KBM-7 (cell line): ENCODE data around the gene KIAA0825.

Source experiments
- DNase-seq: peaks from one replicate; pipeline ENCODE4 v3.0.0-alpha.2; 2015
- in situ Hi-C: fragments of 300-500 bp; cut with MboI; formaldehyde crosslinking; loops from 2 replicates; pipeline ENCODE4 v1.14.3; 2020; ENCODE audit warnings: low sequenced_read_pairs, low pct_unique_long_range_greater_than_20kb, mixed read lengths

The KIAA0825 gene

DNA sequence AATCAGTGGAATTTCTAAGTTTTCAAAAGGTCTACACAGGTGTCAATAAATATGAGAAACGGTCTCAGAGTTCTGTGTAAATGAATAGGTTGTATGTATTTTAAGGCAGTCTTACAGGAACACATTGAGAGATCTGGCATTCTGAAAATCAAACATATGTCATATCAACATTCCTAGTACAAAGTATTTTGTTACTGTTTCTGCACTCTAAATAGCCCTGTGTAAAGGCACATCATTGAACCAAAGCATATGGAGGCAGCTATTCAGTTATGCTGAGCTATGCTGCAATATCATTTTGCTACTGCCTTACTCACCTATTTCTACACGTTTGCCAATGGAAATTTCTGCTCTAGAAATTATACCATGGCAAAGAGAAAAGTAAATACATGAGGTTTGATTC lies 379.1 kb downstream of the KIAA0825 start:
- DNase-seq, result no peak
- in situ Hi-C loops, result no loop called here

DNA sequence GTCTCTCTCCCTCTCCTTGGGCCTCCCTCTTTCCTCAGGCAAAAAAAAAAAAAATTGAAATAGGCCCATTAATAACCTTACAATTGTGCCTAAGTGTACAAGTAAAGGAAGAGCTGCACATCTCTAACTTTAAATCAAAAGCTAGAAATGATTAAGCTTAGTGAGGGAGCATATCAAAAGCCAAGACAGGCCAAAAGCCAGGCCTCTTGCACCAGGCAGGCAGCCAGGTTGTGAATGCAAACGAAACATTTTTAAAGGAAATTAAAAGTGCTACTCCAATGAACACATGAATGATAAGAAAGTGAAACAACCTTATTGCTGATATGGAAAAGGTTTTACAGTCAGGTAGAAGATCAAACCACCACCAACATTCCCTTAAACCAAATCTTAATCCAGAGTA lies 383.4 kb downstream of the KIAA0825 start:
- no peak for DNase-seq
- in situ Hi-C loops, result no loop called here

GRCh38 chr5:94228791-94229190 lies 389.6 kb downstream of the KIAA0825 start:
- in situ Hi-C loops, result no loop called here
- DNase-seq, result no peak

DNA sequence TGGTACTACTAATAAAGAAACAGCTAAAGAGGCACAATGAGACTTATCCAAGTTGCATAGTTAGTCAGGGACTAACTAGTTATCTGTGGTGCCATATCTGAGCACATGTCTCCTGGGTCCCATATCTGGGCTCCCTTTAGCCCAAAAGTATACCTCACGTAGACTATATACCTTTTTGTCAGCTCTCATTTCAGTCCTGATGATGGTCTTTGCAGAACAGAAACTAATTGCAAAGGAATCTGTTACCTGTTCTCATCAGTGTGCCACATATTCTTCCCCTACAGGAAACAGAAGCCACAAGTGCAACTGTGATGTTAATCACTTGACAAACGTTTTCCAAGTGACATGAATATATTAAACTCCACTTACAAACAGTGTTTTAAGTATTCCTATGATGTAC lies 395.2 kb downstream of the KIAA0825 start:
- in situ Hi-C loops, result no loop called here
- no peak for DNase-seq

DNA sequence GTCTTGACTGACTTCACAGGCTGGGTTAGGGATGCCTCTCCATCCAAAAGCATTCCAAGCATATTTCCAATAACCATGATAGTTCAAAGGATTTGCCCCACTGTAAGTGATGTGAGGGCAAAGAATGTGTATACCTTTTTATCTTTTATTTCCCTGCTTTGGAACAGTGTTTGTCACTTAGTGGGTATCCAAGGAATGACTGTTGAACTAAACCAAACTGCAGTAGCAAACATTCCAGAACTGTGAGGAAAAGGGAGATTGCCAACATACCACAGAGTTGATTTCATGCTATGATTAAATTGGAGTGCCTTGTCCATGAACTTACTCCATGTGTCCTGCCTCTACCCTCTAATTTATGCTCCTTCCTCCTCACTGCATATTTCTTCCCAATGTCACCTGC lies 400.0 kb downstream of the KIAA0825 start:
- in situ Hi-C loops, result no loop called here
- no peak for DNase-seq

DNA sequence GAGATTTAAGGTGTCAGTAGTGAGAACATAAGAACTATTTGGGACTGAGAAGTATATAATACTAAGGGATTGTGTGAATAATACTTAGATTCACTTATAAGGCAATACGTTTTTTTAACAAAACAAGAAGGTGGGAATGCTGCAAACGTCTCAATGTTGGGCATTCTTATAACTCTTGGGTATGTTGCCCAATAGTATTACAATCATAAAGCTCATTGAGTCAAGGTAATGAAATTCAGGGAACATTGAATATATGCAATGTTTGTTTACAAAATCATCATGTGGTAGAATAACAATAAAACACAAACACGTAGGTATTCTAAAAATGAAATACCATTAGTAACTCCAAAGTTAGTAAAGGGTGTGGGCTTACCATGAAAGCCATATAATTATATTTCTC lies 400.7 kb downstream of the KIAA0825 start:
- DNase-seq, result no peak
- in situ Hi-C loops, result no loop called here

DNA sequence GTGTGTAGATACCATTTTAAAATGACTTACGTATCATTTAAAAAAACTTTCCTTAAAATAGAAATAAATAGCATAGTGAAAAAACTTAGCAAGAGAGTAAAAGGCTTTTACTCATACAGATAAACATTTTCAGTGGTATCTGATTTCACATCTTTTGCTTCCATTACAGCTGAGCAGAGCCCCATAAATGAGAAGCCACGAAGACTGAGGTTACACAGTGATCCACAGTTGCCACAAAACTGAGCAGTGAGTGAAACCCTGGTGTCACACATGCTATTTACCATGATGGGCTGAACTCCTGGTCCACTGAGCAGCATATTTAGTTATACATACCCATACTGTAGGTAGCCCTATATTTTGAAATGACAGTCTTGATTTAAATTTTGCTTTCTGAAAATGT lies 401.2 kb downstream of the KIAA0825 start:
- in situ Hi-C loops, result no loop called here
- no peak for DNase-seq

DNA sequence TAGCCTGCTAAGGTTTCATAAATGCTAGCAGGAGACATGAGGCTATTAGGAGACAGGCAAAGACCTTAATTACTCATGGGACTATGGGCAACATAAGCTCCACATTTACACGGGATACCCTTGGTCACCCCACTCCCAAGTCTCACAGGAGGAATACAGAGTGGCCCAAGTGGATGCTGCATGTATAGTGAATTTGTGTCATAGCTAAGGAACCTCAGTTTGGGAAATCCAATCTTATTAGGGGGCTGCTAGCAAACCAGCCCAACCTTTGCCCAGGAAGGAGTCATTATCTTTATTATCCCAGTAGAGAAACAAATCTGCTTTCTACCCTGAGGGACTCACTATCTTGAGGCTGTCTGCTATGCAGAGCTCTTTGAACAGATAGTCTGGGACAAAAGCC lies 405.9 kb downstream of the KIAA0825 start:
- no peak for DNase-seq
- in situ Hi-C loops, result no loop called here

- in situ Hi-C loops, result no loop called here
Observed at GRCh38 chr5:94209774-94210355, 408.5 kb downstream of the KIAA0825 start.

DNA sequence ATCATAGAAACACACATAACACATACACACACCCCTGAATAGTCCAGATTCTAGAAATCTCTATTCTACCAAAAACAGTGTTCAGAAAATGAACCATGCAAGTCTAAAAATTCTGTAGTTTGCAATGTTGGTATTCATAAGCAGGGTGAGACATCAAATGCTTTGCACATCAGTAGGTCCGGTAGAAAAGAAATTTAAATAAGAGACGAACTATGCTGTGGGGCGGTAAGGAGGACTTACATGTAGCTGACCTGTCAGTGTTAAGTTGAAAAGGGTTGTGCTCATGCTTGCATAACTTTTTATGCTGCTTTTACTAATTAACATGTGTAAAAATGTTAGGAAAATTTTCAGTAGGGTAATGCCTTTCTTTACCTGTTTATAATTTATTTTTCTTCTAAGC lies 409.1 kb downstream of the KIAA0825 start:
- in situ Hi-C loops, result no loop called here
- no peak for DNase-seq

More at GRCh38 chr5:94209774-94210355, 408.5 kb downstream of the KIAA0825 start:
- no peak for DNase-seq

- no peak for DNase-seq
- in situ Hi-C loops, result no loop called here
Observed at GRCh38 chr5:94199566-94199965, 418.8 kb downstream of the KIAA0825 start.

- in situ Hi-C loops, result no loop called here
- DNase-seq, result no peak
Observed at GRCh38 chr5:94197970-94198369, 420.4 kb downstream of the KIAA0825 start.

GRCh38 chr5:94196953-94197352 lies 421.5 kb downstream of the KIAA0825 start:
- DNase-seq, result no peak
- in situ Hi-C loops, result no loop called here

DNA sequence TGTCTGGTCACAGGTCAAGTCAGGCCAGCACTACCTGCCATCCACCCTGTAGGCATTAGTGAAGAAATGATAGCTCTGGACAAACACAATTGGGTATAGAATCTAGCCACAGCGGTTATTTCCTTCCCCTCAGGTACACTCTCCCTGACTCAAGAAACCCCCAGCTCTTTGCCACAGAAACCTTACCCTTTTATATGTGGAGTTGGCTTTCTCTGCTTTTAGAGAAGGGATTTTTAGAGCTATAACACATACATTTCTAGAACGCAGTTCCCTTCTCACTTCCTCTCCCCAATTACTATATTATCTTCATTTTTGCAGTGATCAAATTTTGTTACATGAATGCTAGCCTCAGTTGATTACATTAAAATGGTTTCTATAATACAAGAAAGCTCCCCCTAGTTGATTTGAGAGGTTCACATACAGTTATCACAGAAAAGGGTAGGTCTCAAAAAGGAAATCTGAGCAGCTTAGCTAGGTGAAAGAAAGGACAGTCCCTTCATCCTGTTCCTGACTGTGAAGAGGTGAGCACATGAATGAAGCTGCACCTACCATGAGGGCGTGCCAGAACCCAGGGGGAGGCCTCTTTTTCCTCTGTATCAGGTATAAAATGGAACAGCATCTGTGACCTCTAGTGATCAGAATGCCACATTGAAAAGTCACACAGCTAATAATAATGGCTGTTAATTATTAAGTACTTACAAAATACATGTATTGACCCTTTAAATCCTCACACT lies 425.6 kb downstream of the KIAA0825 start:
- in situ Hi-C loops, result no loop called here
- DNase-seq, result no peak

DNA sequence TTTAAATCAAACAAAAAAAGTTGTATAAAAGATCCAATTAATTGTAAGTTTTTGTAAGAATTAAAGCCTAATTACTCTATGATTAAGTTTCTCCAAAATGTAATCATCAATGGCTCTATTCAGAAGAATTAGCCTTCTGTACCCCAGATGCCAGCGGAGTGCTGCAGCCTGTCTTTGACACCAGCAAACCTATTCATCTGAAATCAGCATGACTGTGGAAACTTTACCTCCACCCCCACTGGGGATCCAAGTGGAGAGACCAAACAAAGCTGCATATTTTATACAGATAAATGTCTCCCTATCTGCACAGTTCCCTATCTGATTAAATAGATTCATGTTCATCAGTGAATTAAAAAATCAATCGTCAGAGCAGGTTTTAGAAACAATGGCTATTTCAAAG lies 426.8 kb downstream of the KIAA0825 start:
- in situ Hi-C loops, result no loop called here
- no peak for DNase-seq

DNA sequence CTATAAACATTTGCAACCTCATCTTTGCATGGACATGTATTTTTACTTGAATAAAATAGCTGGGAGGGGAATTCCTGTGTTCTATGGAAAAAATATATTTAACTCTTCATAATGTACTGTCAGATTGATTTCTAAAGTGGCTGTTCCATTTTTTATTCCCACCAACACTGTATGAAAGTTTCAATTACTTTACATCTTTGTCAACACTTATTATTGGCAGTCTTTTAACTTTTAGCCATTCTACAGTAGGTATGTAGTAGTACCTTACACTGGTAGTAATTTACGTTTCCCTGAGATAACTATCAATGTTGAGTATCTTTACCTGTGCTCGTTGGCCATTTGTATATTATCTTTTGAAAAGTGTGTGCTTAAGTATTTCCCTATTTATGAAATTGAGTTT lies 429.7 kb downstream of the KIAA0825 start:
- in situ Hi-C loops, result no loop called here
- DNase-seq, result no peak

- DNase-seq, result no peak
- in situ Hi-C loops, result no loop called here
Observed at GRCh38 chr5:94184870-94185269, 433.5 kb downstream of the KIAA0825 start.

GRCh38 chr5:94181895-94182294 lies 436.5 kb downstream of the KIAA0825 start:
- peak; percentile 22 for DNase-seq
- in situ Hi-C loops, result no loop called here

DNA sequence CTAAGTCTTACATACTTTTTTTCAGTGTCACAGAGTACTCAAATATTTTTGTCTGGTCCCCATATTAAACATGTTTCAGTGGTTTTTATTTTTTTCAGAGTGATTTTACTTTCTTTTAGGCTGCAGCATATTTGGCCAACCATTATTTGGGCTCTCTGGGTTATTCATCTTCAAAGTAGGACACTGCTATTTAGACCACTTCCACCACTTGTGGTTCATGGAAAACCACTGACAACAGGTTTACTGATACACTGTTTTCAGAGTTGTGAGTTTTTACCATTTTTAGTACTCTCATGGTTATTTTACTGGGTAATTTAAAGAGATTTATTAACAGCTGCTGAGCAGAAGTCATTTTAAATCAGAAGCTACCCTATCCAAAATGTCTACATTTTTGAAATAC lies 437.6 kb downstream of the KIAA0825 start:
- in situ Hi-C loops, result no loop called here
- DNase-seq, result no peak

DNA sequence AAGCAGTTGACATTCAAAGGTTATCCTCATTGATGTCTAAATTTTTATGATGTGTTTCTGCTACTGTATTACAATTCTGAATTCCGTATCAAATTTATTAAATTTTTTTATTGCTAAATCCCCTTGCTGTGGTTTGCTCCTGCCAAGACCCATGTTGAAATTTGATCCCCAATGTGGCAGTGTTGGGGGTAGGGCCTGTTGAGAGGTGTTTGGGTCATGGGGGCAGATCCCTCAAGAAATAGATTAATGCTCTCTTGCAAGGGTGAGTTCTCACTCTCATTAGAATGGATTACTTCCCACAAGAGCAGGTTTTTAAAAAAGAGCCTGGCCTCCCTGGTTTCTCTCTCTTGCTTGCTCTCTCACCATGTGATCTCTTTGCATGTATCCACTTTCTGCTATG lies 442.5 kb downstream of the KIAA0825 start:
- in situ Hi-C loops, result no loop called here
- no peak for DNase-seq

- no peak for DNase-seq
- in situ Hi-C loops, result no loop called here
Observed at GRCh38 chr5:94174748-94175411, 443.5 kb downstream of the KIAA0825 start.
